Liver (tissue), 9 donors: ENCODE measurements around the gene PTGIS. TPM values are rescaled to one million over a fixed set of nuclear protein-coding genes. Genes with fewer than 3 reads are reported as not detected.

Experiments used
- DNase-seq: peaks from one replicate; pipeline ENCODE4 v3.0.0-alpha.2; 2017; ENCODE audit warnings: low spot score
- H3K27ac ChIP-seq, 2 donors: one replicate each; pipeline ENCODE4 v1.7.0; 2013; ENCODE audit warnings: inconsistent platforms in 2 of 2, low read length in 2 of 2, control low read depth in 1 of 2, low read depth in 1 of 2, mild to moderate bottlenecking in 1 of 2
- H3K27me3 ChIP-seq, 4 donors: one replicate each; pipeline versions ENCODE4 v1.6.1 to v1.7.0; 2013; ENCODE audit warnings: low read length in 3 of 4, inconsistent platforms in 1 of 4, mild to moderate bottlenecking in 1 of 4, moderate library complexity in 1 of 4; ENCODE audit not compliant: control insufficient read depth in 4 of 4, insufficient read depth in 4 of 4
- H3K36me3 ChIP-seq, 4 donors: one replicate each; pipeline versions ENCODE4 v1.6.1 to v1.7.0; 2013; ENCODE audit warnings: low read length in 3 of 4, mild to moderate bottlenecking in 3 of 4, low read depth in 1 of 4, moderate library complexity in 1 of 4; ENCODE audit not compliant: control insufficient read depth in 4 of 4, insufficient read depth in 3 of 4
- H3K4me1 ChIP-seq, 4 donors: one replicate each; pipeline versions ENCODE4 v1.6.1 to v1.7.0; 2013; ENCODE audit warnings: low read length in 3 of 4, mild to moderate bottlenecking in 3 of 4, moderate library complexity in 1 of 4; ENCODE audit not compliant: control insufficient read depth in 4 of 4, insufficient read depth in 4 of 4
- H3K4me3 ChIP-seq, 3 donors: one replicate each; pipeline versions ENCODE4 v1.6.1 to v1.7.0; 2013; ENCODE audit warnings: low read length in 3 of 3, control low read depth in 1 of 3, low read depth in 1 of 3, mild to moderate bottlenecking in 1 of 3
- H3K9ac ChIP-seq, 2 donors: one replicate each; pipeline ENCODE4 v1.7.0; 2013; ENCODE audit warnings: low read length in 2 of 2, mild to moderate bottlenecking in 2 of 2, moderate library complexity in 2 of 2, control low read depth in 1 of 2, low read depth in 1 of 2
- H3K9me3 ChIP-seq, 4 donors: one replicate each; pipeline versions ENCODE4 v1.6.1 to v1.7.0; 2013; ENCODE audit warnings: low read length in 3 of 4; ENCODE audit not compliant: control insufficient read depth in 4 of 4
- EGR1 ChIP-seq, 2 donors: IDR thresholded peaks; 2 replicates each; pipeline ENCODE4 v1.6.1; 2016 to 2018; ENCODE audit warnings: antibody characterized with exemption in 2 of 2, low read depth in 2 of 2
- FOXA1 ChIP-seq: IDR thresholded peaks from 2 replicates; pipeline ENCODE4 v1.6.1; 2016; ENCODE audit warnings: antibody characterized with exemption
- FOXA2 ChIP-seq: IDR thresholded peaks from 2 replicates; pipeline ENCODE4 v1.6.1; 2016; ENCODE audit warnings: antibody characterized with exemption
- GABPA ChIP-seq, 2 donors: IDR thresholded peaks in 1 of 2; conservative IDR thresholded peaks in 1 of 2; 2 replicates each; pipeline ENCODE4 v1.6.1; 2016; ENCODE audit warnings: antibody characterized with exemption in 2 of 2, mild to moderate bottlenecking in 1 of 2, moderate library complexity in 1 of 2
- HNF4A ChIP-seq, 2 donors: conservative IDR thresholded peaks; 2 replicates each; pipeline ENCODE4 v1.6.1; 2016; ENCODE audit warnings: antibody characterized with exemption in 2 of 2, mild to moderate bottlenecking in 2 of 2
- HNF4G ChIP-seq: IDR thresholded peaks from 2 replicates; pipeline ENCODE4 v1.6.1; 2016; ENCODE audit warnings: antibody characterized with exemption
- JUND ChIP-seq, 2 donors: IDR thresholded peaks; 2 replicates each; pipeline ENCODE4 v1.6.1; 2016; ENCODE audit warnings: antibody characterized with exemption in 2 of 2
- NR2F2 ChIP-seq: IDR thresholded peaks from 2 replicates; pipeline ENCODE4 v1.6.1; 2016; ENCODE audit warnings: antibody characterized with exemption
- RAD21 ChIP-seq, 2 donors: IDR thresholded peaks; 2 replicates each; pipeline ENCODE4 v1.6.1; 2016; ENCODE audit warnings: antibody characterized with exemption in 2 of 2, mild to moderate bottlenecking in 2 of 2
- RXRA ChIP-seq, 2 donors: IDR thresholded peaks; 2 replicates each; pipeline ENCODE4 v1.6.1; 2017 to 2018; ENCODE audit warnings: antibody characterized with exemption in 2 of 2, mild to moderate bottlenecking in 1 of 2
- SP1 ChIP-seq: IDR thresholded peaks from 2 replicates; pipeline ENCODE4 v1.6.1; 2018; ENCODE audit warnings: antibody characterized with exemption, mild to moderate bottlenecking
- TAF1 ChIP-seq: conservative IDR thresholded peaks from 2 replicates; pipeline ENCODE4 v1.6.1; 2016; ENCODE audit warnings: antibody characterized with exemption, mild to moderate bottlenecking
- YY1 ChIP-seq: IDR thresholded peaks from 2 replicates; pipeline ENCODE4 v1.6.1; 2016; ENCODE audit warnings: antibody characterized with exemption, mild to moderate bottlenecking
- WGBS: extraction: QIAGEN DNeasy Blood & Tissue Kit; methylation state at CpG from one replicate; pipeline ENCODE4 v1.1.7; 2013; 5-methylcytosine and 5-hydroxymethylcytosine counted together
- polyA plus RNA-seq, 2 donors: library from polyadenylated mRNA; stranded (reverse) in 1 of 2; unstranded in 1 of 2; fragments of 200-250 nt in 1 of 2; fragments of >200 nt in 1 of 2; fragmentation: Nextera tagmentation in 1 of 2; extraction: Ambion mirVana in 1 of 2; gene quantifications; one replicate each; pipeline versions ENCODE4 v1.2.1 to v1.2.3, GENCODE V29; 2013 to 2015
- total RNA-seq, 2 donors: library from RNA; depleted of rRNA; stranded (reverse); fragments of >200 nt; gene quantifications; one replicate each; pipeline ENCODE4 v1.2.3, GENCODE V29; 2014
- TF ChIP-seq, protein P1 (sequence below): IDR thresholded peaks from 2 replicates; pipeline ENCODE4 v1.6.1; 2016; ENCODE audit warnings: antibody characterized with exemption
- TF ChIP-seq, protein P2 (sequence below): IDR thresholded peaks from 2 replicates; pipeline ENCODE4 v1.6.1; 2016; ENCODE audit warnings: antibody characterized with exemption
- TF ChIP-seq, protein P3 (sequence below): IDR thresholded peaks from 2 replicates; pipeline ENCODE4 v1.6.1; 2016; ENCODE audit warnings: antibody characterized with exemption
- TF ChIP-seq, protein P4 (sequence below): IDR thresholded peaks from 2 replicates; pipeline ENCODE4 v1.6.1; 2016; ENCODE audit warnings: antibody characterized with exemption, mild to moderate bottlenecking
- TF ChIP-seq, protein P5 (sequence below): fragments of 150-350 bp; IDR thresholded peaks from 2 replicates; pipeline ENCODE4 v1.5.1; 2017; ENCODE audit warnings: improper control_type of control experiment, low read depth, low read length; ENCODE audit not compliant: missing input control
- donor health status: healthy.
- donor health status: healthy.
- donor health status: healthy.
- donor health status: healthy.
- donor health status: healthy.

PTGIS gene
- total and polyA plus RNA-seq, 4 donors = 2.2 to 6.3 (median 3.8) TPM

DNA sequence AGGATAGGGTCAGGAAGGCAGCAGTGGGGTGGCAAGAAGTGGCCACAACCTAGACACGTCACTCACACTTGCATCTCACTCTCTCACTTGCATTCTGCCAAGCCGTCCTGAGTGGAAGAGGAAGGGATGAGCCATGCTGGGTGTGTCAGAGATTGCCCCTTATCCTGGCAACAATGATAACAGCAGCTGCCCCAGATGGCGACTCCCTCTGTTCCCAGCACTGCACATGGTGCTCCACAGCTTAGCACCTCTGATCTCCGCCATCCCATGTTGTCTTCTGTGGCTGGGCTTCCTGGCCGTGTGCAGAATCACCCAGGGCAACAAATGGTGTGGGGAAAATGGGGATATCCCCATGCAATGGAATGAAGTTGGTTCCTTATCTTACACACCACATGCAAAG lies 96.5 kb downstream of the PTGIS start:
- Histone ChIP-seq H3K9me3 (no peaks in the 10 kb centered on the region), H3K4me3 (no peak overlapping the region), H3K9ac (no peak overlapping the region), H3K4me1 (peaks cover 10 to 21% (median 18%) of the 10 kb centered on the region in 4 donors), H3K27ac (no peak overlapping the region), H3K27me3 (no peaks in the 10 kb centered on the region), H3K36me3 (no peaks in the 10 kb centered on the region)
- DNase-seq = no peak
- TF ChIP-seq GABPA (IDR thresholded peaks at IDR 0.05 in 1 of 2, conservative IDR thresholded peaks at IDR 0.05 in 1 of 2) (no peak), JUND (IDR thresholded peaks at IDR 0.05) (no peak), RXRA (IDR thresholded peaks at IDR 0.05) (no peak), RAD21 (IDR thresholded peaks at IDR 0.05) (no peak), FOXA2 (no peak), SP1 (no peak), EGR1 (IDR thresholded peaks at IDR 0.05; ENCODE audit: low read depth in 2 of 2) (no peak), HNF4A (conservative IDR thresholded peaks at IDR 0.05) (no peak), FOXA1 (no peak), TAF1 (no peak), HNF4G (no peak), YY1 (no peak), NR2F2 (no peak)
- TF ChIP-seq, protein P1, sequence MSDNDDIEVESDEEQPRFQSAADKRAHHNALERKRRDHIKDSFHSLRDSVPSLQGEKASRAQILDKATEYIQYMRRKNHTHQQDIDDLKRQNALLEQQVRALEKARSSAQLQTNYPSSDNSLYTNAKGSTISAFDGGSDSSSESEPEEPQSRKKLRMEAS = no peak
- TF ChIP-seq, protein P2, sequence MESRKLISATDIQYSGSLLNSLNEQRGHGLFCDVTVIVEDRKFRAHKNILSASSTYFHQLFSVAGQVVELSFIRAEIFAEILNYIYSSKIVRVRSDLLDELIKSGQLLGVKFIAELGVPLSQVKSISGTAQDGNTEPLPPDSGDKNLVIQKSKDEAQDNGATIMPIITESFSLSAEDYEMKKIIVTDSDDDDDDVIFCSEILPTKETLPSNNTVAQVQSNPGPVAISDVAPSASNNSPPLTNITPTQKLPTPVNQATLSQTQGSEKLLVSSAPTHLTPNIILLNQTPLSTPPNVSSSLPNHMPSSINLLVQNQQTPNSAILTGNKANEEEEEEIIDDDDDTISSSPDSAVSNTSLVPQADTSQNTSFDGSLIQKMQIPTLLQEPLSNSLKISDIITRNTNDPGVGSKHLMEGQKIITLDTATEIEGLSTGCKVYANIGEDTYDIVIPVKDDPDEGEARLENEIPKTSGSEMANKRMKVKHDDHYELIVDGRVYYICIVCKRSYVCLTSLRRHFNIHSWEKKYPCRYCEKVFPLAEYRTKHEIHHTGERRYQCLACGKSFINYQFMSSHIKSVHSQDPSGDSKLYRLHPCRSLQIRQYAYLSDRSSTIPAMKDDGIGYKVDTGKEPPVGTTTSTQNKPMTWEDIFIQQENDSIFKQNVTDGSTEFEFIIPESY = no peak
- TF ChIP-seq, protein P3, sequence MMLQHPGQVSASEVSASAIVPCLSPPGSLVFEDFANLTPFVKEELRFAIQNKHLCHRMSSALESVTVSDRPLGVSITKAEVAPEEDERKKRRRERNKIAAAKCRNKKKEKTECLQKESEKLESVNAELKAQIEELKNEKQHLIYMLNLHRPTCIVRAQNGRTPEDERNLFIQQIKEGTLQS = no peak
- TF ChIP-seq, protein P4, sequence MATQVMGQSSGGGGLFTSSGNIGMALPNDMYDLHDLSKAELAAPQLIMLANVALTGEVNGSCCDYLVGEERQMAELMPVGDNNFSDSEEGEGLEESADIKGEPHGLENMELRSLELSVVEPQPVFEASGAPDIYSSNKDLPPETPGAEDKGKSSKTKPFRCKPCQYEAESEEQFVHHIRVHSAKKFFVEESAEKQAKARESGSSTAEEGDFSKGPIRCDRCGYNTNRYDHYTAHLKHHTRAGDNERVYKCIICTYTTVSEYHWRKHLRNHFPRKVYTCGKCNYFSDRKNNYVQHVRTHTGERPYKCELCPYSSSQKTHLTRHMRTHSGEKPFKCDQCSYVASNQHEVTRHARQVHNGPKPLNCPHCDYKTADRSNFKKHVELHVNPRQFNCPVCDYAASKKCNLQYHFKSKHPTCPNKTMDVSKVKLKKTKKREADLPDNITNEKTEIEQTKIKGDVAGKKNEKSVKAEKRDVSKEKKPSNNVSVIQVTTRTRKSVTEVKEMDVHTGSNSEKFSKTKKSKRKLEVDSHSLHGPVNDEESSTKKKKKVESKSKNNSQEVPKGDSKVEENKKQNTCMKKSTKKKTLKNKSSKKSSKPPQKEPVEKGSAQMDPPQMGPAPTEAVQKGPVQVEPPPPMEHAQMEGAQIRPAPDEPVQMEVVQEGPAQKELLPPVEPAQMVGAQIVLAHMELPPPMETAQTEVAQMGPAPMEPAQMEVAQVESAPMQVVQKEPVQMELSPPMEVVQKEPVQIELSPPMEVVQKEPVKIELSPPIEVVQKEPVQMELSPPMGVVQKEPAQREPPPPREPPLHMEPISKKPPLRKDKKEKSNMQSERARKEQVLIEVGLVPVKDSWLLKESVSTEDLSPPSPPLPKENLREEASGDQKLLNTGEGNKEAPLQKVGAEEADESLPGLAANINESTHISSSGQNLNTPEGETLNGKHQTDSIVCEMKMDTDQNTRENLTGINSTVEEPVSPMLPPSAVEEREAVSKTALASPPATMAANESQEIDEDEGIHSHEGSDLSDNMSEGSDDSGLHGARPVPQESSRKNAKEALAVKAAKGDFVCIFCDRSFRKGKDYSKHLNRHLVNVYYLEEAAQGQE = no peak
- TF ChIP-seq, protein P5, sequence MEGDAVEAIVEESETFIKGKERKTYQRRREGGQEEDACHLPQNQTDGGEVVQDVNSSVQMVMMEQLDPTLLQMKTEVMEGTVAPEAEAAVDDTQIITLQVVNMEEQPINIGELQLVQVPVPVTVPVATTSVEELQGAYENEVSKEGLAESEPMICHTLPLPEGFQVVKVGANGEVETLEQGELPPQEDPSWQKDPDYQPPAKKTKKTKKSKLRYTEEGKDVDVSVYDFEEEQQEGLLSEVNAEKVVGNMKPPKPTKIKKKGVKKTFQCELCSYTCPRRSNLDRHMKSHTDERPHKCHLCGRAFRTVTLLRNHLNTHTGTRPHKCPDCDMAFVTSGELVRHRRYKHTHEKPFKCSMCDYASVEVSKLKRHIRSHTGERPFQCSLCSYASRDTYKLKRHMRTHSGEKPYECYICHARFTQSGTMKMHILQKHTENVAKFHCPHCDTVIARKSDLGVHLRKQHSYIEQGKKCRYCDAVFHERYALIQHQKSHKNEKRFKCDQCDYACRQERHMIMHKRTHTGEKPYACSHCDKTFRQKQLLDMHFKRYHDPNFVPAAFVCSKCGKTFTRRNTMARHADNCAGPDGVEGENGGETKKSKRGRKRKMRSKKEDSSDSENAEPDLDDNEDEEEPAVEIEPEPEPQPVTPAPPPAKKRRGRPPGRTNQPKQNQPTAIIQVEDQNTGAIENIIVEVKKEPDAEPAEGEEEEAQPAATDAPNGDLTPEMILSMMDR = no peak
- 75% methylated on average over 5 of the region's 5 CpGs for WGBS

DNA sequence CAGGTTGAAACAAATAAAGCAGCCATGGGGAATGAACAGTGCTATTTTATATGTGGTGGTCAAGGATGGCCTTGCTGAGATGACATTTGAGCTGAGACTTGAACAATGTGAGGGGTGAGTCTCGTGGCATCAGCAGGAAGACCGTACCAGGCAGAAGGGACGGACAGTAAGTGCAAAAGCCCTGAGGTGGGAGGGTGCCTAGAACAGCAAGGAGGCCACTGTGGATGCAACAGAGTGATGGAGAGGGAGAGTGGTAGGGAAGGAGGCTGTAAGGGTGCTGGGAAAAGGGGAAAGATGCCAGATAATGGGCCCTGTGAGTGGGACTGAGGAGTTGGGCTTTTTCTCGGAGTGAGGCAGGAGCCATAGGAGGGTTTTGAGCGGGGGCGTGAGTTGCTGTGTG lies 97.0 kb downstream of the PTGIS start:
- Histone ChIP-seq H3K9me3 (no peaks in the 10 kb centered on the region), H3K4me3 (no peak overlapping the region), H3K36me3 (no peaks in the 10 kb centered on the region), H3K27me3 (no peaks in the 10 kb centered on the region), H3K9ac (no peak overlapping the region), H3K4me1 (peaks cover 9 to 16% (median 14%) of the 10 kb centered on the region in 4 donors), H3K27ac (no peak overlapping the region)
- 90% methylated on average over 6 of the region's 6 CpGs for WGBS
- DNase-seq = no peak
- TF ChIP-seq EGR1 (IDR thresholded peaks at IDR 0.05; ENCODE audit: low read depth in 2 of 2) = no peak
- TF ChIP-seq, protein P3 = no peak
- no peak for TF ChIP-seq HNF4A (conservative IDR thresholded peaks at IDR 0.05)
- TF ChIP-seq, protein P5 = no peak
- no peak for TF ChIP-seq SP1
- TF ChIP-seq FOXA2 = no peak
- no peak for TF ChIP-seq TAF1
- TF ChIP-seq YY1 = no peak
- TF ChIP-seq NR2F2 = no peak
- TF ChIP-seq, protein P2 = no peak
- TF ChIP-seq RXRA (IDR thresholded peaks at IDR 0.05) = no peak
